Measurements from ENCODE around the gene NCF2. TPM values are rescaled to one million over a fixed set of nuclear protein-coding genes. Genes with fewer than 3 reads are reported as not detected.

Gene NCF2
- total and polyA plus RNA-seq, 4 donors = 1.2 to 15.1 (median 7.5) TPM

GRCh38 chr1:183635606-183636333 lies 45.5 kb upstream of the NCF2 start, which contains the start of gene ARPC5:
TSS of gene ARPC5 (minus strand) at chr1:183635783. CDS start at chr1:183635659, 124 bp downstream.
- no peak for TF ChIP-seq CTCF (IDR thresholded peaks at IDR 0.05; ENCODE audit: low read depth, low read length, missing input control)
- no peak for TF ChIP-seq ATF3 (IDR thresholded peaks at IDR 0.05)
- TF ChIP-seq SP1 (IDR thresholded peaks at IDR 0.05) = peak; percentile 26
- TF ChIP-seq FOXA2 (IDR thresholded peaks at IDR 0.05) = no peak
- peak; percentile 84 for TF ChIP-seq YY1 (IDR thresholded peaks at IDR 0.05)
- TF ChIP-seq JUND (IDR thresholded peaks at IDR 0.05) = peak in 1 of 2 donors; percentile 47
- peak; percentile 86 to 96 for TF ChIP-seq EGR1 (IDR thresholded peaks at IDR 0.05; ENCODE audit: low read depth in 2 of 2)
- TF ChIP-seq ZBTB33 (IDR thresholded peaks at IDR 0.05) = peak; percentile 70
- TF ChIP-seq TAF1 (conservative IDR thresholded peaks at IDR 0.05) = peak; percentile 74
- TF ChIP-seq HNF4G (IDR thresholded peaks at IDR 0.05) = no peak
- TF ChIP-seq RAD21 (IDR thresholded peaks at IDR 0.05) = peak in 1 of 2 donors; percentile 20
- TF ChIP-seq GABPA (IDR thresholded peaks at IDR 0.05 in 1 of 2, conservative IDR thresholded peaks at IDR 0.05 in 1 of 2) = peak; percentile 41 to 80
- TF ChIP-seq NR2F2 (IDR thresholded peaks at IDR 0.05) = no peak
- peak; percentile 60 for TF ChIP-seq FOXA1 (IDR thresholded peaks at IDR 0.05)
- peak; percentile 74 for TF ChIP-seq MAX (IDR thresholded peaks at IDR 0.05)
- peak in 1 of 2 donors; percentile 21 for TF ChIP-seq RXRA (IDR thresholded peaks at IDR 0.05)
- no peak for TF ChIP-seq HNF4A (conservative IDR thresholded peaks at IDR 0.05)
- TF ChIP-seq REST (IDR thresholded peaks at IDR 0.05) = peak; percentile 91
- Histone ChIP-seq H3K27me3 (ENCODE audit: control insufficient read depth in 4 of 4, insufficient read depth in 4 of 4, low read length in 3 of 4) (no peaks in the 10 kb centered on the region), H3K36me3 (ENCODE audit: control insufficient read depth in 4 of 4, insufficient read depth in 3 of 4, low read depth in 1 of 4, low read length in 3 of 4) (peaks cover 0 to 1% (median 0%) of the 10 kb centered on the region in 4 donors), H3K4me3 (ENCODE audit: low read depth in 1 of 3, low read length in 3 of 3) (peak within 1 kb of the TSS; percentile 95 to 98 (median 97)), H3K9me3 (ENCODE audit: control insufficient read depth in 4 of 4, low read length in 3 of 4) (no peaks in the 10 kb centered on the region), H3K4me1 (ENCODE audit: control insufficient read depth in 4 of 4, insufficient read depth in 4 of 4, low read length in 3 of 4) (peaks cover 6 to 41% (median 35%) of the 10 kb centered on the region in 4 donors), H3K9ac (ENCODE audit: low read depth in 1 of 2, low read length in 2 of 2) (peak within 1 kb of the TSS; percentile 58 to 79), H3K27ac (ENCODE audit: low read depth in 1 of 2, low read length in 2 of 2) (peak within 1 kb of the TSS; percentile 85 to 90)
- WGBS = under 1% methylated on average over 65 of the region's 65 CpGs
- peak; percentile 93 for DNase-seq (ENCODE audit: low spot score)
